GM13977 (cell line): ENCODE measurements around the gene P3H4.

Experiments used
- DNase-seq: peaks from one replicate; pipeline ENCODE4 v3.0.0; 2012; ENCODE audit warnings: low spot score
- in situ Hi-C: fragments of 300-500 bp; cut with MboI; formaldehyde crosslinking; loops from one replicate; pipeline ENCODE4 v1.12.0; 2022; ENCODE audit warnings: low sequenced_read_pairs, low pct_unique_long_range_greater_than_20kb, mixed read lengths, inconsistent platforms; ENCODE audit not compliant: unreplicated experiment
- TF ChIP-seq, protein P1 (sequence below): IDR thresholded peaks from 2 replicates; pipeline ENCODE4 v1.5.1; 2012; ENCODE audit warnings: mild to moderate bottlenecking, control low read depth; ENCODE audit not compliant: insufficient read depth; ENCODE audit errors: extremely low read depth, missing control alignments

The P3H4 gene

DNA sequence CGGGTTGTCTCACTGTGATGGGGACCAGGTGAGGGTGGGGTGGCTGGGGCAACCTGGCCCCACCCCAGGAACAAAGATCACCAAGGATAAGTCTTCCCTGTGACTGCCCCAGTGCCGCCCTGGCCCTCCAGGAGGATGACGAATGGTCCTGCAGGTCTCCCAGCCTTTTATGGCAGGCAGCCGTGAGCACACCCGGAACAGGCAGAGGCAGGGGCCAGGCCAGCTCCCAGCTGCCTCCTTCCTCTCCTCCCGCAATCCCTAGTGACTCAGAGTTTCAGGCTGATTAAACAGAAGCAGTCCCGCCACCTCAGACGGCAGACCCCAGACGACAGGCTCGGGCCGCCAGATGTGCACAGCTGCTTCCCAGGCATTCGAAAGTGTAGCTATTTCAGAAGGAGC is 38.6 kb downstream of the P3H4 start:
- DNase-seq = no peak
- TF ChIP-seq, protein P1, sequence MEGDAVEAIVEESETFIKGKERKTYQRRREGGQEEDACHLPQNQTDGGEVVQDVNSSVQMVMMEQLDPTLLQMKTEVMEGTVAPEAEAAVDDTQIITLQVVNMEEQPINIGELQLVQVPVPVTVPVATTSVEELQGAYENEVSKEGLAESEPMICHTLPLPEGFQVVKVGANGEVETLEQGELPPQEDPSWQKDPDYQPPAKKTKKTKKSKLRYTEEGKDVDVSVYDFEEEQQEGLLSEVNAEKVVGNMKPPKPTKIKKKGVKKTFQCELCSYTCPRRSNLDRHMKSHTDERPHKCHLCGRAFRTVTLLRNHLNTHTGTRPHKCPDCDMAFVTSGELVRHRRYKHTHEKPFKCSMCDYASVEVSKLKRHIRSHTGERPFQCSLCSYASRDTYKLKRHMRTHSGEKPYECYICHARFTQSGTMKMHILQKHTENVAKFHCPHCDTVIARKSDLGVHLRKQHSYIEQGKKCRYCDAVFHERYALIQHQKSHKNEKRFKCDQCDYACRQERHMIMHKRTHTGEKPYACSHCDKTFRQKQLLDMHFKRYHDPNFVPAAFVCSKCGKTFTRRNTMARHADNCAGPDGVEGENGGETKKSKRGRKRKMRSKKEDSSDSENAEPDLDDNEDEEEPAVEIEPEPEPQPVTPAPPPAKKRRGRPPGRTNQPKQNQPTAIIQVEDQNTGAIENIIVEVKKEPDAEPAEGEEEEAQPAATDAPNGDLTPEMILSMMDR = no peak
- in situ Hi-C loops = no loop called here

DNA sequence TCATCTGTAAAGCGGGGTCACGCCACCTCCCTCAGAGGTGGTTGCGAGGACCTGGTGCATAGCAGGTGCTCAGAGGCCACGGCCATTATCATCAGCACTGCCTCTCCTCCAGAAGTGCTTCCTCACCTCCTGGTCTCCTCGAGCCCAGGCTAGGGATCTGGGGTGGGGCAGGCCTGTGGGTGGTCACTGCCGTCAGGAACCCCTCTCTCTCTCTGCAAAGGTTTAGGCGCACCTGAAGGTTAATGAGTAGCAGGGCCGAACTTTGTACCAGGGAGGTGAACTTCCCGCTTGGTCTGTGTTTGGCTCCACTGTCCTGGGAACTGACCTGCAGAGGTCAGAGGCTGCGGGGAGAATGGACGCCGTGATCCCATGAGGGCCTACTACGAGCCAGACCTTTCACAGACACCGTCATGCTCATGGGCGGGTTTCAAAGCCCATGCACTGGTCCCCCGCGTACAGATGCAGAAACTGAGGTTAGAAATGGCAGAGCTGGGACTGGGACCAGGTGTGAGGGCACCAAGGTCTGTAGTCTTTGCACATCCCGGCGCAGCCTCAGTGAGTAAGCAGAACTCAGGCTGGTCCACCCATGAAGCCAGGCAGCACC is 39.1 kb downstream of the P3H4 start:
- TF ChIP-seq, protein P1 = no peak
- in situ Hi-C loops = no loop called here
- no peak for DNase-seq

DNA sequence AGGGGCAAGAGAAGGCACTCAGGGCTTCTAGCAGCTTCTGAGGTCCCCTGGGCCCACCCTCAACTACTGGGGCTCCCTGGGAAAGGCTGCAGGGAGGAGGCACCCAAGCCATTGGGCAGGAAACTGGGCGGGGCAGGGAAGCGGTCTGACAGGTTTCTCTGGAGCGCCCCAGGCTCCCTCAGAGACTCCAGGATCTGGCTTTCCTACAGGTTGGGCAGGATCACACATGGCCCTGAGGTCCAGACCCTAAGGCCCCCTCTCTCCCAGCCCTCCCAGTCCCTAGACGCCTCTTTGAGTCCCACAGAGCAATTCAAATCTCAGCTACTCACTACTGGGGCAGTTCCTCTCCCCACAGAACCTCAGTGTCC is 39.5 kb downstream of the P3H4 start:
- DNase-seq = no peak
- in situ Hi-C loops = no loop called here
- TF ChIP-seq, protein P1 = no peak

DNA sequence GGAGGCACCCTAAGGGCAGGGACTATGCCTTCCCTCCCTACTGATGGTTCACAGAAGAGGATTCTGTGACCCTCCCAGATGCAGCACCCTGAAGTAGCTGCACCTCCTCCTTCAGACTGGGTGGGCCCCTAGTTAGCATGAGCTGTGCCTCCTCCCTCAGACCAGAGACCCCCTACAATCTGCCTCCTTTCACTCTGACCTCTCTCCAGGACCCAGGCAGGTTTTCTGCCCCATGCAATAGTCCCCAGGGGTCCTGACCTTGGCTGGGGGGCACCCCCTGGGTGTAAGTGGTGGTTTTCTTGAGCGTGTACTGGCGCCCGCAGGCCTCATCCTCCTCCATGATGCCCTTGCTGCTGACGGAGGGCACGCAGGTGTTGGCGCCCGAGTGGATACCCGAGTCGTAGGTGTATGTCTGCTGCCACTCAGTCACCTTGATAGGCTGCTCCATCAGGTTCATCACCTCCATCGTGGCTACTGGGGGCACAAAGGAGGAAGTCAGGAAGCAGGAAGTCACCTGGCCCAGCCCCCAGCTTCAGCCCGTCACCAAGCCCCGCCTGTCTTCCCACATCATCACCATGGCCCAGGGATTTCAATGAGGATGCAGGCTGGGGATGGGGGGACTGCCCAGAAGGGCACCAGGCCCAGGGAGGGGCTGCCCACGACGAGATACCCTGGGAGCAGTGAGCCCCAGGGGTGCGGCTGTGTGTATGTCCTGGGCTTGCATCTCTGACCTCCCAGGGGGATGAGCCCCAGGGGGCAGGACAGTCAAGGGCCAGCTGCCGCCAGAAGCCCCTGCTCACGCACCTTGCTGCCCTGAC is 40.2 kb downstream of the P3H4 start:
- in situ Hi-C loops = no loop called here
- no peak for DNase-seq

DNA sequence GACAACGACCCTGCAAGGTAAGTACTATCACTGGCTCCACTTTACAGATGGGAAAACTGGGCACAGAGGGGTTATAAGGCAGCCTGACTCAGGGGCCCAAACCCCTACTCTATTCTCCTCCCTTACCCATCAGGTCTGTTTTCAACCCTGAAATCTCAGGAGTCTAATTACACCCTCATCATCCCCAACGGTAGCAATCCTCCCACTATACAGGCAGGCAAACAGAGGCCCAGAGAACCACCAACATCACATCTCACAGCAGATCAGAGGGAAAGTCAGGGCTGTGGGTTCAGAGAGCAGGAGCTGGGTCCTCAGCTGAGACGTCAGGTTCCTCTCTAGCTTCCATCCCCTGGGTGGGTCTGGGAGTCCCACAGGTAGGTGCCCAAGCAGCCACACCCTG is 41.8 kb downstream of the P3H4 start:
- TF ChIP-seq, protein P1 = no peak
- DNase-seq = no peak
- in situ Hi-C loops = no loop called here

More for the DNA sequence above, 40.2 kb downstream of the P3H4 start:
- TF ChIP-seq, protein P1 = no peak

DNA sequence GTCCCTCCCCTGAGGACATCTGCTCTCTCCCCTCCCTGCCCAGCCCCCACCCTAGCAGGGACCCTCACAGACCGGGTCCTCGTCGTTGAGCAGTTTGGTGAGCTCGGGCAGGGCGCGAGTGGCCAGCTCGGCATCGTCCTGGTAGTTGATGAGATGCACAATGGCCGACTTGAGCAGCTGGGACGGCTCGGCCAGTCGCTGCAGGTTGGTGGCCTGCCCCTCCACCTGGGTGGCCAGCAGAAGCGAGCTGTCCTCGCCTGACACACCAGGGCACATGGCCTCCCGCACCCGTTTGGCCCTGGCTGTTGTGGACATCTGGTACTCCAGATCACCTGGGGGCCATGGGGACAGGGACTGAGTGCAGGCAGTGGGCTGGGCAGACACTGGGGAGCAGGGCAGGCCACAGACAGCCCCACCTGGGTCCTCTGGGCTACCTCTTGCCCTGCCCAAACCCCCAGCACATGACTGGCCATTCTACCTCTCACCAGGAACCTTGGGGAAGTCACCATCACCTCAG is 42.3 kb downstream of the P3H4 start:
- TF ChIP-seq, protein P1 = no peak
- in situ Hi-C loops = no loop called here
- DNase-seq = no peak
